GM21390 (cell line): ENCODE results near the gene ZNF639.

Experiments
- ATAC-seq: cut with Tn5 transposase; IDR thresholded peaks from one replicate; pipeline ENCODE4 v1.9.1; 2021; ENCODE audit not compliant: unreplicated experiment

The ZNF639 gene

DNA sequence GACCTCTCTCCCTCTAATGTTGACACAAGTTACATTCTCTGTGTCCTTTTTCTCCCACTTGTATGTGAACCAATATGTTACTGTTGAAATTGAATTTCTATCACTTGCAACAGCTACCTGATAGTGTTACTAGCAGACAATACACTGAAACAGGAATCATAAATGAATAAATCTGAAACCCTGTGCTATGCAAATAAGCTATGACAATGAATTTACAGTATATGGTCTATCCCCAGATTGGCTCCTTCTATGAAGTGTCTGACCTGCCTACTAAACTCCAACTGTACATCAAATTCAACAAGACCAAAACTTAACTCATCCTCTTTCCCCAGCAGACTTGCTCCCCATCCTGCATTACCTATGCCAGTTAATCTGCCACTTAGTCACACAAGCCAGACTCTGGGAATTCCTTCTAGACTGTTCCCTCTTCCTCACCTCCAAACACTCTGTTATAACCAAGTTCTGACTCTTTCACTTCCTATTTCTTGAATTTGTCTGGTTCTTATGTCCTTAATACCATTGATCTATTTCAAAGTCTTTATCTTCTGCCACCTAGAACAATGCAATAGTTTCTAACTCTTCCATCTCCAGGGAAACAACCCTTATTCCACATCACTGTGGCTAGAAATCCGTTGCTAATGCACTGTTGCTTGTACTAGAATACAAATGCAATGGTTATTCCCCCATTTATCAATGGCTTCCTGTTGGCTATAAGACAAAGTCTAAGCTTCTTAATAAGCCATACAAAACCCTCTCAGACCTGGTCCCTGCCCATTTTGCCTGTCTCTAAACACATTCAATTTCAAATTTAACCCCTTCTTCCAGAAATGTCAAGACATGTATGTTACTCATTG, 13.4 kb upstream of the ZNF639 start:
- peak; percentile 99 for ATAC-seq

DNA sequence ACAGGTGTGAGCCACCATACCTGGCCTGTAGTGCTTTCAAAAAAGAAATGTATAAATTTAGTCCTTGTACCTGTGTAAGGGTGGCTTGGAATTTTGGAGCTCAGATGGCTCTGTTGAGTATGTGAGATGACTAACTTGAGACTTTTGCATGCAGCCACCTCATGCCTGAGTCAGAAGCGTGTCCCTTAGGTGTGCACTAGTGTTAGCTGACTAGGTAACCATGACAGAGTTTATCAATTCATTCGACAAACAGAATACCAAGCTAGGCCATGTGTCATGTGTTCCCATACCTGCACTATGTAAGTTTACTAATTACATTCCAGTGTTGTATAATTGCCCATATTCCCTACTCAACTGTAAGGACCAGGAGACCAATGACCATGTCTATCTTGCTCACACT, 4.0 kb upstream of the ZNF639 start:
- no peak for ATAC-seq

DNA sequence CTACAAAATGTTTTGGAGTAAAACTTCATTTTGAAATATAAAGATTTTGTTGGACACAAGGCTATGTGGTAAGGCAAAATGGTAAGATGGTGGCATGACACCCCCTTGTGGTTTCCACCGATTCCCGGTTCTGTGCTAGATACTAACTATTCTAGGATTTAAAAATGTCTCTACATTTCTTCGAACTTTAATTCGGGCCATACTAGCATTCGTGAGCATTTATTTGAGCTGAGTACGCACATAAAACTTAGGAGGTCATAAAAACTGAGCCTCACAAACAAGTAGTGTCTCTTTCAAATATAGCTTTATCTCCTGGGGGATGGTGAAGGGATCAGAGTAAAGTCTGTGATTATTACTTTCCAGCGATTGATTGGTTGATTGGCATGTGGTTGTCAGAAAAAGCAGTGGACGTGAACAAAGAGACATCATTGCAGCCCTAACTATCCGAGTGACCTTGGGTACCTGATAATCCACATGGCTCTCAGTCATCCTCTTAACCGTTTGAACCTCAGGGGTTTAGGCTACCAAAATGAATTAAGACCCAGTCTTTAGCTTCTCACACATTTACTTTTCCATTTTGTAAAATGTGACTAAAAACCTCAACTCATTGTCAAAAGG, 1.1 kb upstream of the ZNF639 start:
- no peak for ATAC-seq

DNA sequence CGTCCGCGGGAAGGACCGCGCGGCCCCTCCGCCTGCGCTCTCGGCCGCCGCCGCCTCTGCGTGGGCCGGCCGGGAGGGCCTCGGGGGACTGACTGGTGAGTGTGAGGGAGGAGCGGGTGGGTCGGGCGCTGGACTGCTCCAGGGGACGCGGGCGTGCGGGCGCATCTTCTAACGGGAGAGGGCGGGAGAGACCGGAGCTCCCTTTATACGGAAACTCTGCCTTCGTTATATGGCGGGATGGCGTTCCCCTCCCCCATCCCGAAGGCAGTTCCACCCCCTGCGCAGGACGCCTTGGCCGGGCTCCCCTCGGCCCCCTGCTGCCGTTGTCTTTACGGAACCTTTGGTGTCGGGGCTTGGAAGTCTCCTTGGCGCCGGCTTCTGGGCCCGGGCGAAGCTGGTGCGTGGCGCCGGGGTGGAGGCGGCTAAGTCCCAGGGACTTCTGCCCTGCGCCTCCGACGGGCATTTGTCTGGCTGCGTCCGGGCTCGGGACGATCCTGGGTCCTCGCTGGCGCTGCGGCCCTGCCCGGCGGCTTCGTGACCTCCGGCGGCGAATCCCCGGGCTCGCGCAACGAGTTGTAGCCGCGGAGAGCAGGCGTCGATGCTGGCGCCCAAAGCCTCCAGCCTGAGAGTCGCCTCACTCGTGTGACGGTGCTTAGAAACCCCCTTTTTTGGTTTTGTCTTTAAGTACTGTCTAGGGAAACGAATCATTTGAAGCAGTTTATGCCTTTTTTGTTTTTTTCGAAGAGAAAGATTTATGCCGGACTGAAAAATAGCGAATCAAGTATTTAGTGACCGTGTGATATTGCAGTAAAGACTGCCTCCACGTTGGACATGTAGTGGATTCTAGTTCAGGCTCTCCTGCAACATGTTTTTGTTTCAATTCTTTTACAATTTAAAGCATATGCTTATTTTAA, 623 bp downstream of the ZNF639 start:
- peak; percentile 37 for ATAC-seq

DNA sequence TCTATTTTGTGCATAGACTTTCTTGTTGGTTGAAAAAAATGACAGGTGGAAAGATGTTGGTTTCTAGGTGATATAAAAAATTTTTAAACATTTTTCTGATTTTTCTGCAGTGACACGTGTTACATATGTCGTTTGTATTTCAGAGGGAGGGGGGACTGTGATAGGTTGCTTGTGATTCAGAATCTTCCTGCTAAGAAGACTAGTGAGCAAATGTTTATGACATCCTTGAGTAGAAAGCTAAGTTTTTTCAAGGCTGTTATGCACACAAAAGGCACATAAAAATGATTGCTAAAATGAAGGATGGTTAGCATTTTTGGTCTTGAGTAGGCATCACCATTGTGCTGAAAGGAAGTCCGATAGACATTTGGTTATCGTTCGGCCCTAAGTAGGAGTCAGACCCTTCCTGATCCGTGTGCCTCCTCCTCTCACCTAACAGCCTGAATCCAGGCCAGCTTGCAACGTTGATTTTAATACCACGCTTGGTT, 1.5 kb downstream of the ZNF639 start:
- ATAC-seq = no peak

DNA sequence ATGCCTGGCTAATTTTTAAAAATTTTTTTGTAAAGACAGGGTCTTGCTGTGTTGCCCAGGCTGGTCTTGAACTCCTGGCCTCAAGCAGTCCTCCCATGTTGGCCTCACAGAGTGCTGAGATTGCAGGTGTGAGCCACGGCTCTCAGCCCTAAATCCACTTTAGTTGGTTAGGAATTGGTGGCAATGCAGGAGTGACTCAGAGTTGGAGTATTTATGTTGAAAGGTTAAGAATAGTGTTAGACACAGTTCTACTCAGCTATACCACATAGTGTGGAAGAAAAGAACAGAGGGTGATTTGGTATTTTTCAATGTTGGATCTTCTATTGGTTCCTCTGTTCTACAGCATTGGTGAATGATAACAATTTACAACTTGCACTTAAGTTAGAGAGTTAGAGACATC, 7.6 kb downstream of the ZNF639 start:
- ATAC-seq = no peak

DNA sequence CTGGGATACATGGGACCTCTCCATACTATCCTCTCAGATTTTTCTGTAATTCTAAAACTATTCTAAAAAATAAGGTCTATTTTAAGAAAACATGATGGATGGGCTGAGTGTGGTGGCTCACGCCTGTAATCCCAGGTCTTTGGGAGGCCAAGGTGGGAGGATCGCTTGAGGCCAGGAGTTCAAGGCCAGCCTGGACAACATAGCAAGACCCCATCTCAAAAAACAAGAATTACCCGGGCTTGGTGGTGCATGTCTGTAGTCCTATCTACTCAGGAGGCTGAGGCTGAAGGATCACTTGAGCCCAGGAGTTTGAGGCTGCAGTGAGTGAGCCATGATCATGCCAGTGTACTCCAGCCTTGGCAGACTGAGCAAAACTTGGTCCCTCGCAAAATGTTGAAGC, 9.4 kb downstream of the ZNF639 start:
- ATAC-seq = no peak

DNA sequence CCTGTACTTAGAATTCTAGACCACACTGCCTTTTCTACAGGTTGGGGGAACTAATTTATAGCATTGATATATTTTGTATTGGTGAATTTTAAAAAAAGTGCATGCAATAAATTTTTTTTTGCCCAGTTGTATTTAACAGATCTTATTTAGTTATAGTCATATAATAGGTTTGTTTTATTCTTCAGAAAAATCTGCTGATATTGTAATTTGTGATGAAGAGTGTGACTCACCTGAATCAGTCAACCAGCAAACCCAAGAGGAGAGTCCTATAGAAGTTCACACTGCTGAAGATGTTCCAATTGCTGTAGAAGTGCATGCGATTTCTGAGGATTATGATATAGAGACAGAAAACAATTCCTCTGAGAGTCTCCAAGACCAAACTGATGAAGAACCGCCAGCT, 10.3 kb downstream of the ZNF639 start:
- no peak for ATAC-seq

DNA sequence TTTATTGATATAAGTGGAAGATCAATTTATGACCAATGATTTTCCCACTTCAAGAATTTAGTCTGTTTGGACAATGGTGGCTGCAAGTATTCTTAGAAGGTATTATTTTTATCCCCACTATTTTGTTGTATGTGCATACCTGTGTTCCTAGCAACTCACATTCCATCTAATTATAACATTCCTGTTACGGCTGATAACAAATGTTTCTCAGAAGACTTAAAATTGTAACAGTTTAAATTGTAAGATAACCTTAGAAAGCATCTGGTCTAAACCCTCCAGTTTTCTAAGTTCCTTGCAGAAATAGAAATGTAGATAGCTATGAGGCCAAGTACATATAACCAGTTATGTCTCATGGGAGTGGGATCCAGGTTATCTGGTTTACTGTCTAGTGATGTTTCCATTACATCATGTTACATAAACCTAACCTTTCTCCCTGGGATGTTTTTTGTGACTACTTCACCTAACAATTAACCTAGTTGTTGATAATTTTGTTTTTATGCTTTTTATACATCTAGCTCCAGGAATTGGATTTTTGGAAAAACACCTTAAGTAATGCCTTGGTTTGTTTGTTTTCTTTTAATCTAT, 13.6 kb downstream of the ZNF639 start:
- no peak for ATAC-seq

DNA sequence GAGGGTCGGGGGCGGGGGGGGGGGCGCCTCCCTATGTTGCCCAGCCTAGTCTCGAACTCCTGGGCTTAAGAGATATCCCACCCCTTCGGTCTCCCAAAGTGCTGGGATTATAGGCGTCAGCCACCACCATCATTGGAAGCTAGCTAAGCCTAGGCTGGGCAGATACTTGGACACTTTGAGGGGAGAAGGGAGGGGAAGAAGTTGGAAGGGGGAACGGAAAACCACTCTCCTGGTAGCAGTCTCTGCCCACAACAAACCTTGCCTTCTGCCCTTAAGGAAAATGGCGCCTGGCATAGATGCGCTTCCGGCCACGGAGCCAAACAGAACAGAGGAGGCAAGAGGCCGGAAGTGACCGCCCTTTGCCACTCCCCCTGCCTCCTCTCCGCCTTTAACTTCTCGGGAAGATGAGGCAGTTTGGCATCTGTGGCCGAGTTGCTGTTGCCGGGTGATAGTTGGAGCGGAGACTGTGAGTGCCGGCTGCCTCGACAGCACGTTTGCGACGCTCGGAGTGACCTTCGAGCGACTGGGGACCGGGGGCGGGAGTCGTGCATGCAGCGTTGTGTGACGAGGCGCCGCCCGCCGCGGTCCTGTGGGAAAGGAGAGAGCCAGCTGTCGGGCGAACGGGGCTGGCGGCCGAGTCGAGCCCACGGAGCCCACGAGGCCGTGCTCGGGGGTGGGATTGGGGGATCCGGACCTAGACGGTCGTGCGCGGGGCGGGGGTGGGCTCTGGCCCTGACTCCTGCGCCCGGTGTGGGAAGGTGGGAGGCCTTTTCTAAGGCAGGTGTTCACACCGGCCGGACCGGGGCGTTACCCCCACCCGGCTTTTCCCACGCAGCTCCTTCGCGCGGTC, 24.7 kb downstream of the ZNF639 start, which contains the start of gene MFN1:
TSS of gene MFN1 (plus strand) at position 365 of the 850 bp plus-strand sequence. CDS start 1,143 bp downstream, outside the sequence.
- ATAC-seq = peak; percentile 94

DNA sequence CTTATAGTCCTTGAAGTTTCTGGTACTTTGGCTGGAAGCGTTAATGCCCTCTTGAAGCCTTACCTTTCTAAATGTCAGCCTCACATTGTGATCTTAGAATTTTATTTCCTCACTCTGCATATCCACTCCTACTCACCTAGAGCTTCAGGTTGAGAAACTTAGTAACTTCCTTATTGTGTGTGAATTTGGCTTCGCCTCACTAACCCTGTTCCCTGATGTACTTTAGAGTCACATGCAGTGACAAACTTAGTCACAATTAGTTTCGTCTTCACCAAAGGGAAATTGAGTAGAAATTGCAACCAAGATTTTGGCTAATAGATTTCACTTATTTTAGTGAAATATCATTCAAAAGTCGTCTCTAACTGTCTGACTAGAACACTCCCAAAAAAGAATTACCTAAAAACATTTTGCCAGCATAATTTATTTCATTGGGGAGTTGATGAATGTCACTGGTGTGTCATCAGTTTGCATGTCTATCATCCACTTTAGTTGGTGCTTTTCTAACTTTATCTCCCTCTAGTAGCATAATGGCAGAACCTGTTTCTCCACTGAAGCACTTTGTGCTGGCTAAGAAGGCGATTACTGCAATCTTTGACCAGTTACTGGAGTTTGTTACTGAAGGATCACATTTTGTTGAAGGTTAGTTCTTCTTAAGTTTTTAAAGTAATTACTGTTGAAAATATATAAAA, 25.6 kb downstream of the ZNF639 start:
- ATAC-seq = peak; percentile 67

DNA sequence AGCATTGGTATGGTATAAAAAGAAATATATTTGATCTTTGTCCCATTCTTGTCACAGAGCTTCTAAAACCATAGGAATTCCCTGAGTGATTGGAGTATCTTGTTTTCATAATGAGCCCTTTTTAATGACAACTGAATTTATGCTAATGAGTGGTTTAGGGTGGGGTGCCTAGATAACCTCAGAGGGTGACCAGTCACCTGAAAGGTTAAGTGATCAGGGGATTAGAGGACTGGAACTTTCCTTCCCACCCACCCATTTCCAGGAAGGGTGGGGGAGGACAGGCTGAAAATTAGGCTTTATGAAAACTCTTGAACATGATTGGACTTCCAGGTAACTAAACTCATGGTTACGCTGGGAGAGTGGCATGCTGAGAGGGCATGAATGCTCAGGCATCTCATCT, 33.2 kb downstream of the ZNF639 start:
- ATAC-seq = no peak

DNA sequence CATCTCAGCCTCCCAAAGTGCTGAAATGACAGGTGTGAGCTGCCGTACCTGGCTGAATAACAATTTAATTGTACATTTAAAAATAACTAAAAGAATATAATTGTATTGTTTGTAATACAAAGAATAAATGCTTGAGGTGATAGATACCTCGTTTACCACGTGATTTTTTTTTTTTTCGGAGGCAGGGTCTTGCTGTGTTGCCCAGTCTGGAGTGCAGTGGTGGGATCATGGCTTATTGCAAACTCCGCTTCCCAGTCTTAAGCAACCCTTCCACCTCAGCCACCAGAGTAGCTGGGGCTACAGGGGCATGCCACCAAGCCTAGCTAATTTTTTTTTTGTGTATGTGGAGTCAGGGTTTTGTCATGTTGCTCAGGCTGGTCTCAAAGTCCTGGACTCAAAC, 40.5 kb downstream of the ZNF639 start:
- ATAC-seq = no peak

DNA sequence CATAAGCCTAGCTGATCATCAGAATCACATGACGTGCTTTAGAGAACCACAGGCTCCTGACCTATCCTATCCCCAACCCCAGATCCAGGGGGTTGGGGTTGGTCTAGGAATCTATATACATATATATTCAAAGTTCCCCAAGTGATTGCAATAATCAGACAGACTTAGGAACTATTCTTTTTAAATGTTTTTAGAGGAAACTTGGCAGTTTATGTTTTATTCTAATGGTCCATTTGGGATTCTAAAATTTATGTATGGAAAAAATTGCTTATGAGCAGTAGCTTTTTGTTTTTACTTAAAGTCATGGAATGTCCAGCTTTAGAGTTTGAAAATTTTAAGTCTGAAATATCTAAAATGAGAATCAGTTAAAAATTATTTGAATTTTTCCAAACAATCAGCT, 46.8 kb downstream of the ZNF639 start:
- ATAC-seq = no peak

DNA sequence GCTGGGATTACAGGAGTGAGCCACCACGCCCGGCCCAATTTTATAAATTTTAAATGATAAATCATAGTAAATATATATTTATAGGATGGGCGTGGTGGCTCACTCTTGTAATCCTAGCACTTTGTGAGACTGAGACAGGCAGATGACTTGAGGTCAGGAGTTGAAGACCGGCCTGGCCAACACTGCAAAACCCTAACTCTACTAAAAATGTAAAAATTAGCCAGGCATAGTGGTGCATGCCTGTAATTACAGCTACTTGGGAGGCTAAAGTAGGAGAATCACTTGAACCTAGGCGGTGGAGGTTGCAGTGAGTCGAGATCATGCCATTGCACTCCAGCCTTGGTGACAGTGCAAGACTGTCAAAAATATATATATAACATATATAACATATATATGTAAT, 51.1 kb downstream of the ZNF639 start:
- no peak for ATAC-seq

DNA sequence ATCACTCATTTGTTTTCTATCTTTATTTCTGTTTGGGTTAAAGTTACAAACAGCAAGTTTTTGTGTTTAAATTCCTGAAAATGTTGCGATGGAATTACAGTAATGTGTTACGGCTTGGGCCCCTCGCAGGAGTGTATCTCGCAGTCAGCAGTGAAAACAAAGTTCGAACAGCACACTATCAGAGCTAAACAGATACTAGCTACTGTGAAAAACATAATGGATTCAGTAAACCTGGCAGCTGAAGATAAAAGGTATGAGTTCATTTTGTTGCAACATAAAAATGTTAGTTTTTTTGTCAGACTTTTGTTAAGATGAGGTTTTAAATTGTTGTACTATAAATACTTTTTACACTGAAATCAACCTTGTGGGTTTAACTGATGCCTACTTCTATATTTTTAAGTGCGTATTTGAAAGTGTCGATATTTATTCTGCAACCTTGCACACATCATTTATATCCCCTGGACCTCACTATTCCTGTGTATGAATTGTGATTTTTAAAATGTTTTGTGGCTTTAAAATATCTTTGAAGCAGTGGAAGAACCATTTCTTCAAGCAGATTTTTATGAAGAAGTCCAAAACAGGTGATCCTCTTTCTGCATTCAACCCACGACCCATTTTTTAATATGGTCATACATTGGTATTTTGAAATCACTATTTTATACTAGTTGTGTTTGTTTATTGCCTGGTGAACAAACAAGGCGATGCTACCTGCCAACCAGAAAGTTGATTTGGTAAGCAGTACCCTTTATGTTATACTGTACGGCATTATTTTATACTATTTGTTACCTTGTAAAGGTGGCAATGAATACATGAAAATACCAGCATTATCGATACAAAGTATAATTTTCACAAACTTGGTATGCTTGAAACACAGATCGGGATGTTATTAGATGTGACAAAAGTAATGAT, 52.5 kb downstream of the ZNF639 start:
- ATAC-seq = no peak

DNA sequence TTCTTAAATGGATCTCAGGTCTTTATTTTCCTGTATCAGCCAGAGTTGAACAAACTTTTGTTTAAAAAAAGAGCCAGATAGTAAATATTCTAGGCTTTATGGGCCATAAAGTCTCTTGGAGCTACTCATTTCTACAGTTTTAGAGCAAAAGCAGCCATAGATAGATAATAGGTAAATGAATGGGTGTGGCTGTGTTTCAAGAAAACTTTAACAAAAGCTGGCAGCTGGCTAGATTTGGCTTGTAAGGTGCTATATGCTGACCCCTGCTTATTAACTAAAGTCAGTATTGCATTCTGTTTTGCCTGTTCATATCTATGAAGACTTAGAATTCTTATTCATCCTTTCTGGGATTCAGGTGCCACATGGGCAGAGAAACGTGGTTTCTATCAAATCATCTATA, 53.6 kb downstream of the ZNF639 start:
- ATAC-seq = no peak
